ENCODE measurements around the gene HOXA3.

The HOXA3 gene

GRCh38 chr7:27179030-27179429, 26.6 kb upstream of the HOXA3 start:
- Histone ChIP-seq H3K23ac (ENCODE audit: low read length) (no peak overlapping the region), H3K18ac (ENCODE audit: low read length) (no peak overlapping the region), H3K79me1 (ENCODE audit: low read length) (no peaks in the 10 kb centered on the region), H3K14ac (ENCODE audit: low read length) (no peak overlapping the region), H3K4me2 (ENCODE audit: low read length) (no peak overlapping the region), H4K8ac (ENCODE audit: low read depth, low read length) (no peak overlapping the region), H2BK120ac (ENCODE audit: insufficient read depth, low read length, poor library complexity) (no peak overlapping the region), H3K4me1 (ENCODE audit: control insufficient read depth in 1 of 2, insufficient read depth in 2 of 2, low read length in 2 of 2) (peaks cover 9 to 12% of the 10 kb centered on the region in 2 experiments), H3K4ac (ENCODE audit: low read depth, low read length) (no peak overlapping the region), H2BK12ac (ENCODE audit: low read length) (no peak overlapping the region), H3K9ac (ENCODE audit: low read length) (no peak overlapping the region), H2BK5ac (ENCODE audit: low read depth, low read length, poor library complexity) (no peak overlapping the region), H4K91ac (ENCODE audit: low read depth, low read length) (no peak overlapping the region), H4K12ac (ENCODE audit: low read depth, low read length) (no peak overlapping the region), H3K27me3 (ENCODE audit: insufficient read depth, low read length) (peaks cover 87% of the 10 kb centered on the region), H2AFZ (ENCODE audit: insufficient read depth, low read length, poor library complexity) (no peak overlapping the region), H2AK5ac (ENCODE audit: low read length) (no peak overlapping the region), H3K79me2 (ENCODE audit: control insufficient read depth, insufficient read depth, low read length, poor library complexity) (no peaks in the 10 kb centered on the region), H3K27ac (ENCODE audit: low read depth, low read length) (no peak overlapping the region), H3K9me3 (ENCODE audit: insufficient read depth, low read depth, low read length) (peaks cover 30% of the 10 kb centered on the region), H3K36me3 (ENCODE audit: control insufficient read depth in 1 of 2, insufficient read depth in 2 of 2, low read length in 2 of 2) (no peaks in the 10 kb centered on the region), H3K4me3 (ENCODE audit: low read depth, low read length) (no peak overlapping the region)
- no peak for DNase-seq
- WGBS (ENCODE audit: extremely low coverage, insufficient coverage, insufficient read length): no CpG with 5 or more reads among the region's 14 CpGs

GRCh38 chr7:27178366-27178765, 26.0 kb upstream of the HOXA3 start:
- Histone ChIP-seq H3K4me2 (ENCODE audit: low read length) (no peak overlapping the region), H2BK120ac (ENCODE audit: insufficient read depth, low read length, poor library complexity) (no peak overlapping the region), H3K79me2 (ENCODE audit: control insufficient read depth, insufficient read depth, low read length, poor library complexity) (no peaks in the 10 kb centered on the region), H3K4me1 (ENCODE audit: control insufficient read depth in 1 of 2, insufficient read depth in 2 of 2, low read length in 2 of 2) (peaks cover 11 to 16% of the 10 kb centered on the region in 2 experiments), H2BK12ac (ENCODE audit: low read length) (no peak overlapping the region), H4K8ac (ENCODE audit: low read depth, low read length) (no peak overlapping the region), H4K12ac (ENCODE audit: low read depth, low read length) (no peak overlapping the region), H3K79me1 (ENCODE audit: low read length) (no peaks in the 10 kb centered on the region), H3K23ac (ENCODE audit: low read length) (no peak overlapping the region), H3K9me3 (ENCODE audit: insufficient read depth, low read depth, low read length) (peaks cover 36% of the 10 kb centered on the region), H3K9ac (ENCODE audit: low read length) (no peak overlapping the region), H2BK5ac (ENCODE audit: low read depth, low read length, poor library complexity) (no peak overlapping the region), H3K14ac (ENCODE audit: low read length) (no peak overlapping the region), H3K27ac (ENCODE audit: low read depth, low read length) (no peak overlapping the region), H2AK5ac (ENCODE audit: low read length) (no peak overlapping the region), H4K91ac (ENCODE audit: low read depth, low read length) (no peak overlapping the region), H3K18ac (ENCODE audit: low read length) (no peak overlapping the region), H3K4me3 (ENCODE audit: low read depth, low read length) (no peak overlapping the region), H3K27me3 (ENCODE audit: insufficient read depth, low read length) (peaks cover 88% of the 10 kb centered on the region), H3K4ac (ENCODE audit: low read depth, low read length) (no peak overlapping the region), H2AFZ (ENCODE audit: insufficient read depth, low read length, poor library complexity) (no peak overlapping the region), H3K36me3 (ENCODE audit: control insufficient read depth in 1 of 2, insufficient read depth in 2 of 2, low read length in 2 of 2) (no peaks in the 10 kb centered on the region)
- DNase-seq: no peak
- WGBS (ENCODE audit: extremely low coverage, insufficient coverage, insufficient read length): no CpG with 5 or more reads among the region's 6 CpGs

DNA sequence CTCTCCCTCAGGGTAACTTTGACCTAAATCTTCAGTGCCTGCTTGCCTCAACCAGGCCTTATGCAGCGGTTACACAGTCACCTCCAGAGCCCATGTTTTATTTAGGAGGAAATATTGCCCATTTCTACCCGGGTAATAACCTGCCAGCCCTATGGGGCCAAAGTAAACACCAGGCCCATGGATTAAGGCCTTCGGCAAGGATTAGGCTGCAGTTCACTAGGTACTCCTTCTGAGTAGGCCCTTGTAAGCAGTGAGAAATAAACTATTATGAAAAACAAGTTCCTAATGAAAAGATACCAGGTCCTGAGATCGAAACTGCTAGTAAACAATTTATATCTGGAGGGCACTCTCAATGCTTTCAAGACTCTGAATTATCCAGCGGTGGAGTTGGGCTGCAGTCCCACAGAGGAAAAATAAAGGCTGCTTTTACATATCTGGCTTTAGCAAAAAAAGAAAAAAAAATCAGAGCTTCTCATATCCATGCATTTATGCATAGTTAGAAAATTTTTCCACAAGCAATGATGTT, 25.5 kb upstream of the HOXA3 start:
- H3K27me3 ChIP-seq (ENCODE audit: insufficient read depth, low read length): peaks cover 88% of the 10 kb centered on the region
- H3K79me1 ChIP-seq (ENCODE audit: low read length): no peaks in the 10 kb centered on the region
- no peak overlapping the region for H2BK5ac ChIP-seq (ENCODE audit: low read depth, low read length, poor library complexity)
- H2BK120ac ChIP-seq (ENCODE audit: insufficient read depth, low read length, poor library complexity): no peak overlapping the region
- H4K91ac ChIP-seq (ENCODE audit: low read depth, low read length): no peak overlapping the region
- peaks cover 7 to 18% of the 10 kb centered on the region in 2 experiments for H3K4me1 ChIP-seq (ENCODE audit: control insufficient read depth in 1 of 2, insufficient read depth in 2 of 2, low read length in 2 of 2)
- no peaks in the 10 kb centered on the region for H3K36me3 ChIP-seq (ENCODE audit: control insufficient read depth in 1 of 2, insufficient read depth in 2 of 2, low read length in 2 of 2)
- H3K27ac ChIP-seq (ENCODE audit: low read depth, low read length): no peak overlapping the region
- peaks cover 40% of the 10 kb centered on the region for H3K9me3 ChIP-seq (ENCODE audit: insufficient read depth, low read depth, low read length)
- no peak overlapping the region for H2AK5ac ChIP-seq (ENCODE audit: low read length)
- no peak for DNase-seq
- H3K14ac ChIP-seq (ENCODE audit: low read length): no peak overlapping the region
- no peak overlapping the region for H3K4me3 ChIP-seq (ENCODE audit: low read depth, low read length)
- no peak overlapping the region for H3K18ac ChIP-seq (ENCODE audit: low read length)
- no peak overlapping the region for H3K23ac ChIP-seq (ENCODE audit: low read length)
- no CpG with 5 or more reads among the region's 5 CpGs for WGBS (ENCODE audit: extremely low coverage, insufficient coverage, insufficient read length)
- H2AFZ ChIP-seq (ENCODE audit: insufficient read depth, low read length, poor library complexity): no peak overlapping the region
- H3K79me2 ChIP-seq (ENCODE audit: control insufficient read depth, insufficient read depth, low read length, poor library complexity): no peaks in the 10 kb centered on the region
- no peak overlapping the region for H3K9ac ChIP-seq (ENCODE audit: low read length)
- no peak overlapping the region for H4K8ac ChIP-seq (ENCODE audit: low read depth, low read length)
- H2BK12ac ChIP-seq (ENCODE audit: low read length): no peak overlapping the region
- no peak overlapping the region for H3K4ac ChIP-seq (ENCODE audit: low read depth, low read length)
- no peak overlapping the region for H3K4me2 ChIP-seq (ENCODE audit: low read length)
- H4K12ac ChIP-seq (ENCODE audit: low read depth, low read length): no peak overlapping the region

DNA sequence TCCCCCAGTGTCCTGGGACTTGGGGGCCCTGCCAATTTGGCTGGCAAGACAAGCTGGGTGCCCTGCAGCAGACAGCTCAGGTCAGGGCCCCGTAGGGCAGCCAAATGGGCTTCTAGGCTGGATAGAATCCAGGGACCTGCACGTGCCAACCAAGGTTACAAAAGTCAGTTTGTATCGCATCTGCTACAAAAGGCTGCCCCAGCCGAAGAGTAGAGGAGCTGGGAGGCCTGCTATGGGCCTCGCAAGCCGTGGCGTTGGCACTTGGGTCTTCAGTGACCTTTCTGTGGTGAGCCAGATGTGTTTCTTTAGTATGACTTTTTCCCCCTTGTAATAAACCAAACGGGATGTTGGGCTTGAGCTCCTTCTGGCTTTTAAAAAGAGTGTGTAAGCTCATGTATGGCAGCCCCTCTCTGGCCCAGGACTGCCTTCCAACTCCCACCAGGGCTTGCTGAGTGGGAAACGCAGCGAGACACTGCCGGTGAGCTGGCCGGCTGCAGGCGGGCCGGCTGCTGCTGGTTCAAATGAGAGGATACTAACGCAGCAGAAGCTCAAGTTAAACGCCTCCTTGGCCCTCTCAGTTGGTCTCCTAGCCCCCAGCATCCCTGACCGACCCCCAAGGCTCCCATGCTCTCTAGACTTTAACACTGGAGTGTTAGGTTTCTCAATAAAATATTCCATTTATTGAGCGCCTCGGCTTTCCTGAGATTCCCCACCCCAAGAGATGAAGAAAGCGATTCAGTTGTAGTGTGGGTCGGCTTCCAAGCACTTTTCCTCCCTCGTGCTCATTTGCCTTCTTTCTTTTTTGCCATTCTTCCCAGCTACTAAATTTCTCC, 24.8 kb upstream of the HOXA3 start:
- H2BK120ac ChIP-seq (ENCODE audit: insufficient read depth, low read length, poor library complexity): no peak overlapping the region
- H3K9ac ChIP-seq (ENCODE audit: low read length): no peak overlapping the region
- WGBS (ENCODE audit: extremely low coverage, insufficient coverage, insufficient read length): no CpG with 5 or more reads among the region's 22 CpGs
- H3K23ac ChIP-seq (ENCODE audit: low read length): no peak overlapping the region
- H3K79me2 ChIP-seq (ENCODE audit: control insufficient read depth, insufficient read depth, low read length, poor library complexity): no peaks in the 10 kb centered on the region
- H3K18ac ChIP-seq (ENCODE audit: low read length): no peak overlapping the region
- no peaks in the 10 kb centered on the region for H3K36me3 ChIP-seq (ENCODE audit: control insufficient read depth in 1 of 2, insufficient read depth in 2 of 2, low read length in 2 of 2)
- no peak overlapping the region for H3K27ac ChIP-seq (ENCODE audit: low read depth, low read length)
- H3K9me3 ChIP-seq (ENCODE audit: insufficient read depth, low read depth, low read length): peaks cover 46% of the 10 kb centered on the region
- H3K79me1 ChIP-seq (ENCODE audit: low read length): no peaks in the 10 kb centered on the region
- peaks cover 7 to 14% of the 10 kb centered on the region in 2 experiments for H3K4me1 ChIP-seq (ENCODE audit: control insufficient read depth in 1 of 2, insufficient read depth in 2 of 2, low read length in 2 of 2)
- no peak overlapping the region for H4K8ac ChIP-seq (ENCODE audit: low read depth, low read length)
- no peak overlapping the region for H3K4ac ChIP-seq (ENCODE audit: low read depth, low read length)
- H3K27me3 ChIP-seq (ENCODE audit: insufficient read depth, low read length): peaks cover 88% of the 10 kb centered on the region
- no peak for DNase-seq
- no peak overlapping the region for H3K14ac ChIP-seq (ENCODE audit: low read length)
- H2AFZ ChIP-seq (ENCODE audit: insufficient read depth, low read length, poor library complexity): no peak overlapping the region
- no peak overlapping the region for H2AK5ac ChIP-seq (ENCODE audit: low read length)
- H2BK5ac ChIP-seq (ENCODE audit: low read depth, low read length, poor library complexity): no peak overlapping the region
- no peak overlapping the region for H3K4me2 ChIP-seq (ENCODE audit: low read length)
- no peak overlapping the region for H2BK12ac ChIP-seq (ENCODE audit: low read length)
- H4K12ac ChIP-seq (ENCODE audit: low read depth, low read length): no peak overlapping the region
- H3K4me3 ChIP-seq (ENCODE audit: low read depth, low read length): no peak overlapping the region
- H4K91ac ChIP-seq (ENCODE audit: low read depth, low read length): no peak overlapping the region
